Activated CD8-positive, alpha-beta memory T cell treated with anti-CD3 and anti-CD28 coated beads for 4 hours (primary cell): Measurements from ENCODE around the gene MACO1.

Source experiments
- DNase-seq, 2 donors: peaks; one replicate each; pipeline ENCODE4 v3.0.0-alpha.2; 2020; ENCODE audit warnings: low read depth in 2 of 2

MACO1 gene

DNA sequence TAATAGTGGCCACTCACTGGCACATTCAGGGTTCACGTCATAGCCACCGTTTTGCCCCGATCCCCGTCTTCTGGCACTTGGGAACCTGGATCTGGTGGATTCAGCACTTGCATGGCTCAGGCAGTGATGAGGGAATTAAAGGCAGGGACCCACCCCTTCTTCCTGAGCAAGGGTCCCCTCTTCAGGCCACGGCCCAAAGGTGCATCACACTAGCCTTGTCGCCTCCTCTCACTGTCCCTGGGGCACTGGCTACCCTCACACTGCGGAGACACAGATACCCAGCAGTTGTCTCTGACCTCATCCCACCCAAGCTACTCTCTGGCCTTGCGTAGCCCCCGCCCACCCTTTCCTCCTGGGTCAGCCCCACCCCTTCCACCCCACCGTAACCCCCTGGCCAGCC, 92.8 kb downstream of the MACO1 start:
- no peak for DNase-seq

DNA sequence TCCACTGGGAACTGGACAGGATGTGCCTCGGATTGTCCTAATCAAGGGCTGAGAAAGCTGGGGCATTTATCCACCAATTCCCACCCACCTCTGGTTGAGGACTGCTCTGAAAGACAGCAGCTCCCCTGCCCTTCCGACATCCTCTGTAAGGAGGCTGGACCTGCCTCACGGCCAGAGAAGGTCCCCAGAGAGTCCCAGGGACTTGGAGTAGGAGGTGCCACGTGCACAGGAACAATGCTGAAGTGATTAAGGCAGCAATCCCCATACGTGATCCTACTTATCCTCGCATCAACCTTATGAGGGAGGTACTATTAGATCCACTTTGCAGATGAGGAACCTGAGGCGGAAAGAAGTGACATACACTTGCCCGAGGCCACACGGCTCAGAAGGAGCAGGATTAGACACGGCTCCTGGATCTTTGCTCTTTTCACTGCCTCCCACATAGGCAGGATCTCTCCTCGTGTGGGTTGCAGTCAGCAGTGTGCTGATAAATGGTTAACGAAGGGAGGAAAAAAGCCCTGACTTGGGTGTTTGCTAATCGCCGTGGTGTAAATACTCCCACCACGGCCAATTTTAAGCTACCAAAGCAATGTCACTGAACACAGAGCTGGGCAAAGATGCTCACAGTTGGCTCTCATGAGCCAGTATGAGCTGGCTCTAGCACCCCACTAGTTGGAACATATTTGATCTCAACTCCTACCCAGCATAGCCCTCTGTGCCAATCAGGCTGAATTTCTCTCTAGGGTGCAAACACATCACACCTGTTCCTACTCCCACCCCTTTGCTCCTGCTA, 94.1 kb downstream of the MACO1 start:
- no peak for DNase-seq

DNA sequence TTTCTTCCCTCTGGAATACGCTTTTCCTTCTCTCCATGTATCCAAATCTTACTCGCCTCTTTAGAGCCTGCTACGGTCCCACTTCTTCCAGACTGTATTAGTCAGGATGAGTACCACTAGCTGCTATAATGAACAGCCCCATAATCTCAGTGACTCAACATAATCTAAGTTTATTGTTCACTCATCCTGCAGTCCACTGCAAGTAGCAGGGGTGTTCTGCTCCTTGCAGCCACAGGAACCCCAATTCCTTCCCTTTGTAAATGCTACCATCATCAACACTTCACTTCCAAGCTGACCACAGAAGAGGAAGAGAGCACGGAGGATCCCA, 94.6 kb downstream of the MACO1 start:
- DNase-seq: no peak

DNA sequence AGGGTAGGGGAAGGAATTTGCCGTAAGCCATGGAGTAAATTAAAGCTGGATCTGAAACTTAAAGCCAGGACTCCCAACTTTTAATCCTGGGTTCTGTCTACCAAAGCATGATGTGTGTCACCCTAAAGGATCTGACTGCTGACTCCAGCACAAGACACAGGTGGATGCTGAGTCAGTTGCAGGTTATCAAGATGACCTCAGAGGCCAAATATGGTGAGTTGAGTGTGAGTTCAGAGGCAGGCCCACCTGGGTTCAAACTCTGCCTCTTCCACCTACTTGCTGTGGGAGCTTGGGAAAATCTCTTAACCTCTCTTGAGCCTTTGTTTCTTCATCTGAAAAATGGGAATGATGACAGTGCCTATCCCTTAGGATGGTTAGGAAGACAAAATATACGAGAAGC, 96.1 kb downstream of the MACO1 start:
- no peak for DNase-seq

DNA sequence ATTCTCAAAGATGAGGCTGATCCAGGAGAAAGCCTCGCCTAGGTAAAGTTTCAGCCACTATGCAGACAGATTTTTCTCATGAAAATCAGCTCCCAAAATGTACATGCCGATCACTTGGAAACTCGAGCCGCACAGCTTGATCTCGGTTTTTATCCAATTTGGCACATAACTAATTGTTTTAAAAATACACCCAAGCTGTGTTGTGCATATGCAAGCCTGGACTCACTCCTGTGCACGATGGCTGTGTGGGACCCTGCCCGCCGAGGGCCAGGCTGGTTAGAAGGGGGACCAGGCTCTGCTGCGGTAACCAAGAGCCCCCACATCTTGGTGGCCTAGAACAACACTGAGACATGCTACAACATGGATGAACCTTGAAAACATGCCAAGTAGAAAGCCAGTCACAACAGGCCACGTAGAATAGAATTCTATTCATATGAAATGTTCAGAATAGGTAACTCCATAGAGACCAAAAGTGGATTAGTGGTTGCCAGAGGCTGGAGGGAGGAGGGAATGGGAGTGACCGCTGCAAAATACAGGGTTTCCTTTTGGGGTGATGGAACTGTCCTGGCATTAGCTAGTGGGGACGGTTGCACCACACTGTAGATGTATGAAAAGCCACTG, 96.6 kb downstream of the MACO1 start:
- DNase-seq: no peak

DNA sequence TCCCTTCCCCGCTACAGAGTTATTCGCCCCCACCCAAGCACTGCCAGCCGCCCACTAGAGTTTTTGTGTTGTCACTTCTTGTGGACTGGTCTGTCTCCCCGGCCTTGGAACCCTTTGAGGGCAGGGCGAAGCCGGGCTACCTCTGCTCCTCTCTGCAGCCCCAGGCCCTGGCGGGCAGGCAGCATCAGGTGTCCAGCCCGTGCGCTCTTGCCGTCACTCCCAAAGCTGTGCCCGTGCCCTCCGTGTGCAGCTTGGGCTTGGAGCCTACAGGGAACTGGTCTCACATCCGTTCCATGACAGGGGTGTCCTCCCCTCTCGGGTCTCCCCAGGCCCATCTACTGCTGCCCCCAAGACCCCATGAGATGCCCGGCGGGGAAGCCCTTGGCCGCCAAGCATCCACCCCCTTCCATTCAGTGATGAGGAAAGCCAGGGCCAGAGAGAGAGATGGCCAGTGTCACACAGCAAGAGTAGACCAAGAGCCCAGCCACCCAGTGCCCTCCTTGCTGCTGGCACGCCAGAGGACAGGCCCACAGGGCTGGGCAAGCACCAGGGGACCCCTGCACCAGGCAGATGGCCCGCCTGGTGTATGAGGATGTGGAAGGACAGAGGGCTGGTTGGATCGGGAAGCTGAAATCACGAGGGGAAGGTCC, 97.4 kb downstream of the MACO1 start:
- no peak for DNase-seq

DNA sequence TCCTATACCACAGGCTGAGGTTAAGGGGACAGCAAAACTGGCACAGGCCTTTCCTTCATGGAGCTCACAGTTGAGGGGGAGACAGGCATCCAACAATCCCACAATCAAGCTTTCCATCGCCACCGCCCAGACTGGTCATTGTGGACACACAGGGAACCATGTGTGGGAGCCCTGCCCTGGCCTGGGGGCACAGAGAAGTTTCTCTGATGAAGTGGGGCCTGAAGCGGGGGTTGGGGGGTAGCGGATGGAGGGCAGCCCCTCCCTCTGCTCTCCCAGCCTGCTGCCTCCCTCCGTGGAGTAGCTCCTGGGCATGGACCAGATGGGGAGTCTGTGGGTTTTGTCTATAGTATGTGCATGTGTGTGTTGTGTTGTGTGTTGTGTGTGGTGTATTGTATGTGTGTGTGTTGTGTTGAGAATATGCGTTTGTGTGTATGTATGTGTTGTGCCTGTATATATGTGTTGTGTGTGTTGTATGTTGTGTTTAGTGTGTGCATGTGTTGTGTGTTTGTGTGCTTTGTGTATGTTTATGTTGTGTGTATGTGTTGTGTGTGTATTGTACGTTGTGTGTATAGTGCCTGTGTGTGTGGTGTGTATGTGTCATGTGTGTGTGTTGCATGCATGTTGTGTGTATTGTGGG, 98.3 kb downstream of the MACO1 start:
- DNase-seq: no peak

DNA sequence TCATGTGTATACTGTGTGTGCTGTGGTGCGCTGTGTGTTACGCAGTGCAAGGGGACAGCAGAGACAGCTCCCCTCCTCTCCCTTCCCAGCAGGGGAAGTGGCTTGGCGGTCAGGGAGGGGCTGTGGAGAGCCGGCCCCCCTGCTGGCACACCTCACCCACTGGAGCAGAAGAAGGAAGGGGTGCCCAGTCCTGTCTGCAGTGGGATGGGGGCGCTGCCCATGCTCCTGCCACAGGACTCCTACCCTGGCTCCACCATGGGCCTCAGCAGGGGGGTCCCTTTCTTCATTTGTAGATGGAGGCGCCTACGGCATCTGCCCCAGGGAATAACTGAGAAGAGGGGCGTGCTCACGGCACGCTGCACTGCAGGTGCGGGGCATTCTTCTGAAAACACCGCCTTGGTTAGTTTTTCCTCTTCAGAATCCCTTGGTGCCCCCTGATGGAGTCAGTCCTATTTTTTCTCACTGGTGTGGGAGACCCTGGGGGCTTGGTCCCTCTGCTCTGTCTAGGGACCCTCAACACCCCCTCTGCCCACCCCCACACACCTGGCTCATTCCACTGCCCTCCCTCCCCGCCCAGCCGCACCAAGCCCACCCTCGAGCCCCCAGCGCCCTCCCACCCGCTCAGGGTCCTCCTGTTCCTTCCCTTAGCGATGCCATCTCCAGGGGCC, 99.0 kb downstream of the MACO1 start:
- DNase-seq: no peak

DNA sequence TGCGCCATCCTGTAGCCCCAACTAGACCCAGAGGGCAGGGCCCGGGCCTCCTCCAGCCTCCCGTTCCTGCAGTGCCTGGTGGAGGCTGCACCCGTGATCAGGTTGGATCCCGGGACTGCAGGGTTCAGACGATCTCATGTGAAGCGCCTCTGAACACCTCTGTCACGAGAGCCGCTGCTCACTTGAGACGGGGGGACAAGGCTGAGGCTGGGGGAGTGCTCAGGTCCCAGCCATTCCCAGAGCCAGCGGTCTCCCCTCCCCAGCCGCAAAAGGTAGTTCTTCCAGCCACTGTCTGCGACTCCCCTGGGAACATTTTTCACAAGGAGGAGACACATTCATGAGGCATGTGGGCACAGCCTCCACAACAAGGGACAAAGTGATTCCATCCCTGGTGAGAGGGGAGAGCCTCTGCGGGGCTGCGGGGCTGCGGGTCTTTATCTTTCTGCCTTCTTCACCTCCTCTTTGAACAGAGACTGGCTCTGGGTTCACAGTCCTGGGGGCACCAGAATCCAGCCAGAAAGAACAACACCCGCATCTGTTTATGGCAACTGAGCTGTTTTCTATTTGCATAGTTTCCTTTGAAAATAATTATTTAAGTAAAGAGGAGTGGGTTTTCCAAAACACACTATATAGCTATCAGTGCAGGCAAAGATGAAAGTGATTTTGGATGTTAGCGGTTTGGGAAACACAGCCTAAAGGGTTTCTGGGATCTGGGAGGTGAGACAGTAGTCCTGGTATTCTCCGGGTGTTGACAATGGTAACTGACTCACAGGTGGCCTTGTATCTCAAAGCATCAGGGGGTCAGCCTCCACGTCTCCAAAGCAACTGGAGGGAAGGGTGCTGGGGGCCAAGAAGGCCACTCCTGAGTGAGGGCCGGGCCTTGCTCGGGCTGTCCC, 99.7 kb downstream of the MACO1 start:
- DNase-seq: no peak

DNA sequence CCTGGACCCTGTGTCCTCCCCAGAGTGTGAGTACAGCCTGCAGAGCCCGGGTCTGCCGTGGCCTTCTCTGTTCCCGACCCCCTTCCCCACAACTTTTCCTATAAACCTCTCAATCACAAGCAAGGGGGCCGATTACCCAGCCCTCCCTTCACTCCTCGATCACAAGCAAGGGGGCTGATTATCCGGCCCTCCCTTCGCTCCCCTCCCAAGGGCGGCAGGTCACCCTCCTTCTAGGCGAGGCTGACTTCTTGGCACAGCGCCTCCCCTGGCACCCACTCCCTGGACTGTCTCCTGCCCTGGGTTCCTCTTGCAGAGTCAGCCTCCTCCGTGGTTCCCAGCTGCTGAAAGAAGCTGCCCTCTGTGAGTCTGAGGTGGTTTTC, 100.4 kb downstream of the MACO1 start:
- no peak for DNase-seq

DNA sequence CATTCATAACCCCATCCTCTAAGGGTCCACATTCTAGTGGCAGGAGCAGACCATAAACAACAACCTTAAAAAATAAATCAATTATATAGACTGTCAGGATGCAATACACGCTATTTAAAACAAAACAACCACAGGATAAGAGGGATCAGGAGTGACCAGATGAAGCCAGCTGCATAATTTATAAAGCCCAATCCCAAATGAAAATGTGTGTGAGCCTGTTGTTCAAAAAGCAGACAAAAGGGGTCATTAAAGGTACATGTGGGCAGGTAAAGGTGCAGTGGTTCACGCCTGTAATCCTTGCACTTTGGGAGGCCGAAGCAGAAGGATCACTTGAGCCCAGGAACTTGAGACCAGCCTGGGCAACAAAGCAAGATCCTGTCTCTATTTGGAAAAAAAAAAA, 102.3 kb downstream of the MACO1 start:
- no peak for DNase-seq

DNA sequence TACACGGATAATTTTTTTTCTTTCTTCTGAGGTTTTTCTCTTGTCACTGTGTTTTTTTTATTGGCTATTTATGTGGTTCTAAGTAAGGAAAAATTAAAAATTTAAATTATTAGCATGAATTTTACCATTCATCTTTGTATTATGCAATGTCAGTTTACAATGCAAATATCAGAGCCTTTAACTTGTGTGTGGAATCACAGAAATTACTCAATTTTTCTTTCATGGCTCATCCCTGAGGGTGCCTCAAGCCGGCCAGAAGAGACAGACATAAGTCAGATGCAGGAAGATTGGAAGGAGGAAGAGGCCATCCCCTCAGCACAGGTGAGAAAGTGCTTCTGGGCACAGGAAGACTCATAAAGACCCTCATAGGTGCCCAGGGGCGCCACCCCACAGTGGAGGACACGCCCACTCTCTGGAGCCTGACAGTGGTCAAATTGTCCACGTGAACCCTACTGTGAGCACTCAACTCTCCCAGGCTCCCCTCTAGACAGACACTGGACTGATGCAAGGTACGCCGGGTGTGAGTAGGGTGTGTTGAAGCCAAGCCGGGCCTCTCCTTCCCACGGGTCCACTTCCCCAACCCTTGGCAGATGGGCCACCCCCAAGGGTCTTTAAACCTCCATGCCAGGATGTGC, 103.2 kb downstream of the MACO1 start:
- DNase-seq: no peak

DNA sequence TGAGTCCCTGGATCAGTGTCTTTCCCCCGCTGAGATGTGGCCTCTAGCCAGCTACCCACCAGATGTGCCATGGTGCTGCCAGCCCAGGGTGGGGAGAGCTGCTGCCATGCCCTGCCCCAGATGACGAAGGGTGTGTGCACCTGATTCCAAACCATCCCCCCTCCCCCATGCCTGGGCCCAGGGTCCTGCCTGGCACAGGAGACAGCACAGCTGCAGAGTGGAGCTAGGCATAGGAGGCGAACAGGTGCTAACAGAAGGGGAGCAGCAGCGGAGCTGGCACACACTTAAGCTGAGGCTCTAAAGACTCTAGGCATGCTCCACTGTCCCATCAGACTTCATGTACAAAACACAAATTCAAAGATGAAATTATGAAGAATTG, 103.7 kb downstream of the MACO1 start:
- DNase-seq: no peak

DNA sequence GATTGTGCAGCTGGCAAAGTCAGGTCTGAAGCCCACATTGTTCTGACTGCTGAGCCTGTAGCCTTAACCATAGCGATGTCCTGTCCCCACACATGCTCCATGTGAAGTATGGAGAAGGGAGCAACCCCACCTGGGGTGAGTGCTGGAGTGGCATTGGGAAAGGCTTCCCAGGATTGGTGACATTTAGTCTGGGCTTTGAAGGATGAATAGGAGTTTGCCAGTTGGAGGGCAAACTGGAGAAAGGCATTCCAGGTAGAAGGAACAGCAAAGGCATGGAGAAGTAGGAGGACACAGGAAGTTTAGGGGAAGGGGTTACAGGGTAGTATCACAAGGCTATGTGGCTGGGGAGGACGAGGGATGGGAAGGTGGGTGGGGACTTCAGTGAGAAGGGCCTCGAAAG, 105.4 kb downstream of the MACO1 start:
- no peak for DNase-seq

DNA sequence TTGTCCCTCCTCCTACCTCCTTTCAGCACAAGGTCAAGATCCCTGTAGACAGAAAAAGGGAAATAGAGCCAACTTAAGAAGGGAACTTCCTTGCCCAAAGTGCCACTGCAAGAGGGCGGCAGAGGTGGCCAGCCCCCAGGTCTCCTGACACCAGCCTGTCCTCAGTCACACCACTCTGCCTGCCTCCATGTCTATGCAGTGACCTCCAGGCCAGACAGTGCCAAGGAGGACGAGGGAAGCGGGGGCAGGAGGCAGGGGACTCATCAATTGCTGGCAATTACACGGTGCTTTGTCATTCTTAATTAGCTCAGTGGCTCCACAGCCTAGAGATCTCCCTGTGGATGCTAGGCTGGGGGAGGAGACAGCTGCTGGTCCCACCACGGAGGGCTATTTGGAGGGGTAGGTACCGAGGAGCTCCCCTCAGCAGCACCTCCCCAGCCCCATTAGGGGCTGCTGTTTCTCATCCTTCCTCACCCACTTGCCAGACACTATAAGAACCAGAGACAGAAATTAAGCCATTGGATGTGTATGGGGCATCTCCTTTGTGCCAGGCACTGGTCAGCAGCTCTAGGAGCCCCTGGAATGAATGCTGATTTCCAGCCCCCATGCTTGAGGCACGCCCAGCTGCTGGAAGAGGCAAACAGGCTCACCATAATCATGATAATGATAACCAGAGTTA, 106.6 kb downstream of the MACO1 start:
- DNase-seq: no peak

DNA sequence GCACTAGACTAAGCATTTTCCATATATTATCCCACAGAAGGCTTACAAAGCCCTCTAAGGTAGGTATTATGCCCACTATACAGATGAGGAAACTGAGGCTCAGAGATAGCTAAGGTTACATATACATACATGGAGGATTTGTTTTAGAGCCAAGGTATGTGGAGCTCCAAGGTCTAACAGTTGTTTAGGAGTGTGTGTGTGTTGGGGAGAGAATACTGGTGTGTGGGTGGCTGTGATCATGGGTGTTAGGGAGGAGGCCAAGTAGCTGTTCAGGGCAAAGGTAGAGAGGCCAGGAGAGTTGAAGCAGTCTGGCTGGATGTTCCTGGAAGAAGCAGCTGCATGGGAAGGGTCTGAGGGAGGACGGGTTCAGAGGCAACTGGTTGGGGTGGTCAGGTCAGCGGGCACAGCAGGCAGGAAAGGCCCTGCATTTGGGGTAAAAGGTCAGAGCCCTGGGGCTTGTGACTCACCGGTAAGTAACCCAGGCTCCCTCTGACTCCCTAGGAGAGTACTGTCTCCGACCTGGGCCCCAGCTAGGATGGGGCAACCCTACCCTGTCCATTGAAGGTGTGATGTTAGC, 107.6 kb downstream of the MACO1 start:
- DNase-seq: no peak

DNA sequence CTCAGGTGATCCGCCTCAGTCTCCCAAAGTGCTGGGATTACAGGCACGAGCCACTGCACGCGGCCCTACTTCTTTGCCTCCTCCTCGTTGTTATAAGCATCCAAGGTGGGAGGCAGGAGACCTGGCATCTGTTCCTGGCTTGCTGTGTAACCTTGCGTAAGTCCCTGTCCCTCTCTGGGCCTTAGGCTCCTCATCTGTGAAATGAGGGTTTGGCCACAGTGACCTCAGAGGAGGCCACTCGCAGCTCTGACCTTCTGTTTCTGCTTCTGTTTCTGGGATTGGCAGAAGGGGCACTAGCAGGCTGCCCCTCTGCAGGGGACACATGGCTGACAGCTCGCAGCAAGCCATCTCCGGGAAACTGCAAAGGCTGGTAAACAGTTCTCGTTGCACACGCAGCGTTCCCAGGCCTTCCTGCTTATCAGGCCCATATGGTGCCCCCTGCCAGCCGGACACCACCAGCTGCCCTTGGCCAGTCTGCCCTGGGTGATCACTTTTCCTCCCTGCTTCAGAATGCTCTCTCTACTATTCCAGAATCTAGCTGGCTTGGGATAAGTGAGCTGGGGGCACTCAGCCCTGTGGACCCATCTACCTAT, 110.1 kb downstream of the MACO1 start:
- no peak for DNase-seq

DNA sequence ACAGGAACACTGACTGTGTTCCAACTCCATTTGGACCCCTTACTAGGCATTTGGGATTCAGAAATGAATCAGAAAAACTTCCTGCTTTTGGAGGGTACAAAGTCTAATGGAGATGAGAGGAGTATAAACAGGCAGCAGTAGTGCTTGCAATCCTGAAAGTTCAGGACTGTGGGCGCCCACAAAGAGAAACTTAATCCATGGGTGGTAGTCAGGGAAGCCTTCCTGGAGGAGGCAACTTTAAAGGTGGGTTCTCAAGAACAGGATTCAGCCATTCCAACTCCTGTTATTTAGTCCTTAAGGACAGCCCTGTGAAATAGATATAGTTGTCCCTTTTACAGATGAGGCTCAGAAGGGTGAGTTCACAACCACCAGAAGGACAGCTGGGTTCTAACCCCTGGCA, 110.7 kb downstream of the MACO1 start:
- no peak for DNase-seq

DNA sequence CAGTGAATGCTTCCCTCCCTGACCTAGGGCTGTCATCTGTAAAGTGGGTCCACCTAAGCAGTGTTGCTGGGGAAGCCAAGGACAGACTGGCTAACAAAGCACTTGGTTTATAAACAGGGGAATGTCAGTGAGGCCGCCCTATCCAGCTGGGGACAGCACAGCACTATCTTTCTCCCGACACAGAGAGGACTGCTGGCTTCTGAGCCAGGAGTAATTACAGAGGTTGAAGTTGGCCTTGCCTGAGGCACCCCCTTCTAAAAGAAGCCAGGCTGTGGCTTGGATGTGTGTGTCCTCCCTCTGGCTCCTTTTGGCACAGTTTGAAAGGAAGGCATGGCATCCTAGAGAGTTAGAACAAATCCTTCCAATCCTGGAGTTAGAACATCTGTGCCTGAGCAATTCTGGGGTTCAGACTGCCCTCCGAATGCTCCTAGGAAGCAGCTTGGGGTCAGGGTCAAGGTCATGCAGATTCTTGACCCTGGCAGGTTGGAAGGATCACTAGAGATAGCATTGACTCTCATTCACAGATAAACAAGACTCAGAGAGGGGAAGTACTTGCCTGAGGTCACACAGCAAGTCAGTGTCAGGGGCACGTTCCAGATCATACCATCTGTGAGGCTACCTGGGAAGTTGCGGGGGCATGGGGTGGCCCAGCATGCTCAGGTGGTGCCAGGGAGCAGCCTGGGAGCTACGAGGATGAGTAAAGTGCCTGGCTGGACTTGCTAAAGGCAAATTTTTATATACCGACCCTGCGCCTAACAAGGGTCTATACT, 111.4 kb downstream of the MACO1 start:
- DNase-seq: no peak
